NCI-H2081 treated with DMSO at 0.1 percent for 48 hours (cell line): ENCODE measurements around the gene CCDC78.
"Not testable (repeated sequence)": the region's sequence is repeated elsewhere in the genome, so short reads cannot be mapped to it uniquely, and the experiment has no call there.

Experiments used
- DNase-seq: peaks from one replicate; lab custom pipeline; 2025; lab: John Stamatoyannopoulos, UW

CCDC78 gene

DNA sequence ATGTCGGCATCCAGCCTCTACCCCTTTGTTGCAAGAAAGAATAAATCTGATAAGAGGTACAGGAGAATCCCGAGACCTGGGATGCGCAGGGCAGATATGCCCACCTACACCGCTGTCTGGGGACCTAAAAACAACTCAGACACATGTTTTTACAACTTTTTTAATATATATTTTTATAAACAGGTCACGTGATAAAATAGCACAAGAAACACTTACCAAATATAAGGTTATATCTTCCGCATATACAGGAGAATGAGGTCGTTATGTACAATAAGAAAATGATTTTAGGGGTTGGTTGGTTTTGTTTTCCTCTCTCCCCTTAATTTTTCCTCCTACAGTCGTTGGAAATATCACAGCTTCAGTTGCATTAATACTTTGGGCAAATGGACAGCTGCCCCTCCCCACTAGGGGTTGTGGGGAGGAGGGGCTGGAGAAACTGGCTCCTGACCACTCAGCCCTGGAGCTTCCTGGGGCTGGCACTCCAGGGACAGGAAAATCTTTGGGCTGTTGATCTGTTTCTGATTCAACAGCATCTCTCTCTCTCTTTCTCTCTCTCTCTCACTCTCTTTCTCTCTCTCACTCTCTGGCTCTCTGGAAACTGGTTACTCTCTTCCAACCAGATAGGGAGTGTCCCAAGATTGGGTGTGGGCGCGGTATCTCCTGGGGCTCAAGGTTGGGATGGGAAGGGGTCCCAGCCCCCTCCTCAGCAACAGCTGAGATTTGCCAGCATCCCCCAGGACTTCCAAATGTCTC is 33.7 kb downstream of the CCDC78 start:
- DNase-seq: no peak

DNA sequence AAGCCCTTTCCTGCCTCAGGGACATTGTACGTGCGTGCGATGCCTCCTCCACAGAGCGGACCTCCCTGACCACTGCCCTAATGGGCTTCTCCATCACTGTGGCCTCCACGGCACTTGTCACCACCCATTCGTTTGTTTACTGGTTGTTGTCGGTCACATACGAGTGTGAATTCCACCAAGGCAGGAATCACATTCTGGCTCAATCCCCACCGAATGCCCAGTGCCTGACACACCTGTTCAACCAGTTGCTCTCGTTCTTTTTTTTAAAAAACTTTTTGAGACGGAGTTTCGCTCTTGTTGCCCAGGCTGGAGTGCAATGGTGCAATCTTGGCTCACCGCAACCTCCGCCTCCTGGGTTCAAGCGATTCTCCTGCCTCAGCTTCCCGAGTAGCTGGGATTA is 35.0 kb downstream of the CCDC78 start:
- not testable (repeated sequence) for DNase-seq

DNA sequence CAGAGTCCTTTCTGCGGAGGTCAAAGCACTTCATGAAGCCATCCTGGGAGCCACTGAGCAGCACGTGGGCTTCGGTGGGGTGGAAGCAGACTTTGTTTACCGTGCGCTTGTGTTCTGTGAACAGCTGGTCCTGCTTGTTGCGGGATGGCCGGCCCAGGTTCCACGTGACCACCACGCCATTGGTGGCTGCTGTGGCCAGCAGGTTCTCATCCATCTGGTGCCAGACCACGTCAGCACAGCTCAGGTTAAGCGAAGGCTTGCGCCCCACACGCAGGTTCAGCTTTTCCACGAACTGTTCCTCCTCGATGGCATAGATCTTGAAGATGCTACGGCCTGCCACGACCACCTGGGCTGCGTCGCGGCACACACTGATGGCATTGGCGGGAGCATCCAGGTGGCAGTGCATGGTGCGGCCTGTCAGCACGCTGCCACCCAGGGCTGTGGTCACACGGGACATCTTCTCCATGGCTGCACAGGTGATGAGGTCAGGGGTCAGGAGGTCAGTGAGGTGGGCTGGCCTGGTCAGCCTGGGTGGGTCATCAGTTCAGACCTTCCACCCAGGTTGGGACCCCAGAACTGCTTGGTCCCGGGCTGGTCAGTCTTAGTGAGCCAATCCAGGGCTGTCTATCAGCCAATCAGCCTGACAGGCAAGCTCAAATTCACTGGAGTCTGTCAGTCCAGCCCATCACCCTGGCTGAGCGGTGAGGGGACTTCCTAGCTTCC is 36.9 kb downstream of the CCDC78 start:
- no peak for DNase-seq

DNA sequence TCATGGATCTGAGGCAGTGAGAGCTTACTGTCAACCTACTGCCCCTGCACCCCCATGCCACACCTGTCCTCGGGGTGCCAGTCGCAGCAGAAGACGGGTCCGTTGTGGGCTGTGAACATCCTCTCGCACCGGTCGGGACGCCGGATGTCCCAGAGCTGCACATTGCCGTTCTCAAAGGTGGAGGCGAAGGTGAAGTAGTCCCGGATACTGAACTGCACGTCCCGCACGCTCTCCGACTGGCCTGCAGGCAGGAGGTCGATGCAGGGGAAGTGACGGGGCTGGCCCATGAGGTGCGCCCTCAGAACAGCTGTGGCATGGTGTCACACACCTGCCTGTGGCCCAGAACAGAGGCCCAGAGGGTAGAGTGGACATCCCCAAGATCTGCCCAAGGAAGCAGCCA is 38.7 kb downstream of the CCDC78 start:
- no peak for DNase-seq

DNA sequence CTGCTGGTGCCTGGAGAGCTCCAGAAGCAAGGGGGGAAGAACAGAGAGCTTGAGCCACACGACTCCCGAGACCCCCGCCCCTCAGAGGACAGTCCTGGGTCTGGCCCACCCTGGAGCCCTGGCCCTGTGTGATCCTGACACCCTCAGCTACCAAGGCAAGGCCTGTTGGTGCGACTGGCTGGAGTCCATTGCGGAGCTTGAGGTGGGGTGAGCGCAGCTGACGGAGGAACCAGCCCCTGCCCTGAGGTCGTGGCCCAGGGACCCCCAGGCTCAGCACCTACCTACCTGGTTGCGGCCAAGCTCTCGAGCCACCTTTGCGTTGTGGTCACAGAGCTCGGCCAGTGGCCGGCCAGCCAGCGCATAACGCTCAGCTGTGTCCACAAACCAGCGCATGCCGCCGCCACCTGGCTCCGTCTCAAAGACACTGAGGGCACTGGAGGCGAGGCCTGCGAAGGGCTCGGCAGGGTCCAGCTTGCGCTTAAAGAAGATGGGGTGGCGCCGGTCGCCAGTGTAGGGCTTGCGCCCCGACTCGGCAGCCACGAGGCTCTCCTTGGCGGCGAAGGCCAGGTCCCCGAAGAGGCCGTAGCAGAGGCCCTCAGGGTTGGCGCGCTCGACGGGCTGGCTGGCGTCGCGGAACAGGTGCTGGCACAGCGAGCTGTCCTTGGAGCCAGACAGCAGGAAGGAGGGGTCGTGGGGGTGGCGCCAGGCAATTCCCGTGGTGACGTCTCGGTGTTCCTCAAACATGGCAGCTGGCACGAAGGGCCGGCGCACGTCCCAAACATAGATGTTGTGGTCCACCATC is 39.6 kb downstream of the CCDC78 start:
- no peak for DNase-seq

DNA sequence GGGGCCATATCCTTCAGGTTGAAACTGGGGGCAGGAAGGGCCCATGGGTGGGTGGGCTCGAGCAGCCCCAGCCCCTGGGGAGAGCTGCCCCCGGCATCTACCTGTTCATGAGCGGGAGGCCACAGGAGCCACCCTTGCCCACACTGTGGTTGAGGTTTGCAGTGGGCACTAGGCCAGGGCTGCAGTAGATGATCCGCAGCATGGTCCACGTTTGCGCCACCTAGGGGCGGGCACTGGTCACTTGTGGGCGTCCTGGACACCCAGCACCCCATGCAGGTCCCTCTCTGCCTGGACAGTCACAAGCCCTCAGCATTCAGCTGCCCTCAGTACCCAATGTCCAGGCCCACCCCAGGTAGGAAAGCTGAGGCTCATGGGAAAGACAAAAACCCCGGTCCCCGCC is 40.3 kb downstream of the CCDC78 start:
- DNase-seq: no peak

DNA sequence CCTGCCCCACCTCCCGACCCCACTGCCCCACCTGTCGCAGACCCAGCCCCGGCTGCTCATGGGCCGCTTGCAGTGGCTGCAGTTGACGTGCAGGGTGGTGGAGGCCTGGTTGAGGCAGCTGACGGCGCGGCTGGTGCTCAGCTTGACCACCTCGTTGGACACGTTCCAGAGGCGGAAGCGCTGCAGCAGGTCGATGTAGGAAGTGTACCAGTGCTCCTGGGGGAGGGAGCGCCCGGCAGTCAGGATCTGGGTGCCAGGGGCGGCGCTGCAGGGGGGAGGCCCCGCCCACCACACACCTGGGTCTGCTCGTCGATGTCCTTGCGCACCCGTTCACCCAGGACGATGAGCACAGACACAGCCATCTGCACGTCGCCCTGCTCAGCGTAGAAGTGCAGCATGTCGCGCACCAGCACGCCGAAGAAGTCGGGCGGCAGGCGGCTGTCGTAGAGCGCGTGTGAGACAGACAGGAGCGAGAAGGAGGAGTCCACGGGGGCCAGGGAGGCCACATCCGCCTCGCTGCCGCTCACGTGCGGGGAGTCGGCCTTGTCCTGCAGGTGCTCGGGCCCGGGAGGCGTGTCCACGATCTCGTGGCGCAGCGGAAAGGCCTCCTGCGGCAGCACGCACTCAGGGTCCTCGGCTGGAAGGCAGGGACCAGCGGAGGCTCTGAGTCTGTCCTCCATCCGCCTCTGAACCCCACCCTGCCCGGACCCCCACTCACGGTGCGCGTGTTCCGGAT is 41.1 kb downstream of the CCDC78 start:
- peak; percentile 82 for DNase-seq

DNA sequence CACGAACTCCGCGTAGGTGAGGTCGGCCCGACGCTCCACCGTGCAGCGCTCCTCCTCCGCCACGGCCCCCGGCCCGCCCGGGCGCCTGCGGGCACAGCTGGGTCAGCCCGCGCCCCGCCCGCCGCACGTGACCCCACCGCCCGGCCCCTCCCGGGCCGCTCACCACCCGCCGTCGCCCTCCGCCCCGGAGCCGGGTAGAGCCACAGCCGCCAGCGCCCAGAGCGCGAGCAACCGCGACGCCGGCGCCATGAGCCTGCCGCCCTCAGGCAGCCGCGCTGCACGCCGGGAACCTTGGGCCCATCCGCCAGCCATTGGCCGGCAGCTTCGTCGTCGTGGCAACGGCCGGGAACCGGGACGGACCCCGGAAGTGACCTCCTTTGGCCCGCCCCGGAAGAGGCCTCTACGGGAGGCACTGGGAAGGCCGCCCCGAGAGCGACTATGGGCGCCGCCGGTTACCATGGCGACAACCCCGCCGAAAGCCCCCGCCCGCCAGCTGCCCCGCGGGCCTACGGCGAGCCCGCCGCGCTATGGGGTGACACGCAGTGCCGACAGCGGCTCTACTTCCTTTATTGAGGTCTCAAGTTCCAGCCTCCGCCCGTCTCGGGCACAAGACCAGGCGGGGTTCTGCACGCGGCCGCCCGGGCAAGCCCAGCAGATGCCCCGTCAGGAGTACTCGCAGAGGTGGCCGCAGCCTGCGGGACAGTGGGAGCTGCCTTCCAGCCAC is 42.0 kb downstream of the CCDC78 start, which contains the start of gene JMJD8:
Gene JMJD8 (minus strand): TSS at position 264 of the 724 bp plus-strand sequence. CDS start 15 bp downstream, at position 249.
- peak; percentile 86 for DNase-seq

DNA sequence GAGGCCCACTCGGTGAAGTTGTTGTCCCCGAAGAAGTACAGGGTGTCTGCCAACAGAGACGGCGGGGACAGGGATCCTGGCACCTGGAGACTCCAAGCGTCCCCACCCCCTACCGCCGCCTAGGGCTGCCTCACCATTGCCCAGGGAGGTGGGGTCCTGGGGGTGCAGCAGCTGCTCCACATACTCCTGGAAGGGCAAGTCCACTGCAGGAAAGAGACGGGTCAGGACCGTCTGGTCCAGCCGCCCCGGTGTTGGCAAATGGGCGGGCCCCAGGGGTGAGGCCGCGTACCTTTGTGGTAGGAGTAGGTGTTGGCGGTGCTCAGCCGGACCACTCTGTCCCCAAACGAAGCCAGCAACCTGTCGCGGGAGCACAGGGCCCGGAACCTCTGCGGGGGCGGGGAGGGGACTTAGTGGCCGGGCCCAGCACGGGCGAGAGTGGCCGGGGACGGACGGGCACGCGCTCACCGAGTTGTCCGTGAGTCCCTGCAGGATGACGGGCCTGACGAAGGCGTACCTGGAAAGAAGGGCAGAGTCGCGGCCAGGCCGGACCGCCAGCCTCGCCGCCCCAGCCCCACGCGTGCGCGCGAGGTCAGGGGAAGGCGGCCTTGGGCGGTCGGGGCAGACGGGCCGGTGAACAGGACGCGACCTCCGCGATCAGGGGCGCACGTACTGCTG is 42.7 kb downstream of the CCDC78 start:
- no peak for DNase-seq

DNA sequence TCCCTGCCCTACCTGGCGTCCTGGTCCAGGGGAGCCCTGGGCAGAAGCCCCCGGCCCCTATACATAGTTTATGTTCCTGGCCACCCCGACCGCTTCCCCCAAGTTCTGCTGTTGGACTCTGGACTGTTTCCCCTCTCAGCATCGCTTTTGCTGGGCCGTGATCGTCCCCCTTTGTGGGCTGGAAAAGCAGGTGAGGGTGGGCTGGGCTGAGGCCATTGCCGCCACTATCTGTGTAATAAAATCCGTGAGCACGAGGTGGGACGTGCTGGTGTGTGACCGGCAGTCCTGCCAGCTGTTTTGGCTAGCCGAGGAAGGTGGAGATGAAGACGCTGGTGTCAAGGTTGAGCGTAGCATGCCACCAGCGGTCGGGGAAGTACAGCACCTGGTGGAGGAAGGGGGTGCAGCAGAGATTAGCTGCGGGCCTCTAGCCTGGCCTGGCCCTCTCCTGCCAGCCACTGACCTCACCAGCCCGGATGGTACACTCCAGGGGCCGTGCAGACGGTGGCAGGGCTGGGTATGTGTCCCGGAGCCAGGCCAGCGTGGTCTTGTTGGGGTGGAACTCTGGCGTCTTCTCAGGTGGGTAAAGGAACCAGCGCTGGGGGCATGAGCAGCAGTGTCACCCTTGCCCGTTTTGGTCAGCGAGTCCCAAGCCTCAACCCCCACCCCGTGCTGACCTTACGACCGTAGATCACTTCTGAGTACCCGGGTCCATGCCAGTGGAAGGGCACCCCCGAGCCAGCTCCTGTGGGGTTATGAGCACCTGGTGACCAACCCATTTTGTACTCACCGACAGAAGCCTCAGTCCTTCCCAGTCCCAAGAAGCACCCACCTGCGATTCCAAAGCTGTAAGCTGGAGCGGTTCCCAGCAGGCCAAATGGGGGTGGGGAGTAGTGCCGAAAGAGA is 43.5 kb downstream of the CCDC78 start:
- DNase-seq: no peak

DNA sequence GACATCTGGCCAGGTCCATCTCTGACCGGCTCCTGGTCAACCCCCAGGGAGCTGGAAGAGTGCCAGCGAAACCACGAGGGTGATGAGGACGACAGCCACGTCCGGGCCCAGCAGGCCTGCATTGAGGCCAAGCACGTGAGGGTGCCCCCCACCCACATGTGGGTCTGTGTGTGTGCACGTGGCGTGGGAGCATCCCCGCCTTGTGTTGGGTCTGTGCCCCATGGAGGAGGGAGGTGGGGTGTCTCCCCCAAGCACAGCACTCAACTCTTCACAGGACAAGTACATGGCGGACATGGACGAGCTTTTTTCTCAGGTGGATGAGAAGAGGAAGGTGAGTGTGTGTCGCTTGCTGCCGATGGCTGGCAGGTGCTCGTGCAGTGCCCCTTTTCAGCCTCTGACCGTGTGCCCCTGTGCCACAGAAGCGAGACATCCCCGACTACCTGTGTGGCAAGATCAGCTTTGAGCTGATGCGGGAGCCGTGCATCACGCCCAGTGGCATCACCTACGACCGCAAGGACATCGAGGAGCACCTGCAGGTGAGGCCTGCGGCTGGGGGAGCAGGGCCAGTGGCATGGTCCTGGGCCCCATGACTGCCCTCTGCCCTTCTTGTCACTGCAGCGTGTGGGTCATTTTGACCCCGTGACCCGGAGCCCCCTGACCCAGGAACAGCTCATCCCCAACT is 44.4 kb downstream of the CCDC78 start:
- DNase-seq: no peak

DNA sequence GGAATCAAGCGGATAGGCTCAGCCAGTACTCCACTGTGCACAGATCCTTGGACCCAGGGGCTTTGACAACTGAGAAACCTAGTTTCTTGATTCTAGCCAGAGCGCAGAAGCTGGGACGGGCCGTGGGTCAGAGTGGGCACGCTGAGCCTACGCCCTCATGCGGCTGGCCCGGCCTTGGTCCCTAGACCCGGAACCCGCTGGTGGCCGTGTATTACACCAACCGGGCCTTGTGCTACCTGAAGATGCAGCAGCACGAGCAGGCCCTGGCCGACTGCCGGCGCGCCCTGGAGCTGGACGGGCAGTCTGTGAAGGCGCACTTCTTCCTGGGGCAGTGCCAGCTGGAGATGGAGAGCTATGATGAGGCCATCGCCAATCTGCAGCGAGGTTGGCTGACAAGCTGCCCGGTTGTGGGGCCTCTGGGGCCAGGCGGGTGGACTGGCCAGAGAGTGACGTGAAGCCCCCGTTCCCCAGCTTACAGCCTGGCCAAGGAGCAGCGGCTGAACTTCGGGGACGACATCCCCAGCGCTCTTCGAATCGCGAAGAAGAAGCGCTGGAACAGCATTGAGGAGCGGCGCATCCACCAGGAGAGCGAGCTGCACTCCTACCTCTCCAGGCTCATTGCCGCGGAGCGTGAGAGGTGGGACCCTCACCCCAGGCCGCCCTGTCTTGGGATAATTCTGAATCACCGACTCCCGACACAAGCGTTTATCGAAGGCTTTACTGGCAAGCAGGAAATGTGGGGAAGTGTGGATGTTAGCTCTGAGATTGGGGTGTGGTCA is 45.1 kb downstream of the CCDC78 start:
- DNase-seq: no peak

DNA sequence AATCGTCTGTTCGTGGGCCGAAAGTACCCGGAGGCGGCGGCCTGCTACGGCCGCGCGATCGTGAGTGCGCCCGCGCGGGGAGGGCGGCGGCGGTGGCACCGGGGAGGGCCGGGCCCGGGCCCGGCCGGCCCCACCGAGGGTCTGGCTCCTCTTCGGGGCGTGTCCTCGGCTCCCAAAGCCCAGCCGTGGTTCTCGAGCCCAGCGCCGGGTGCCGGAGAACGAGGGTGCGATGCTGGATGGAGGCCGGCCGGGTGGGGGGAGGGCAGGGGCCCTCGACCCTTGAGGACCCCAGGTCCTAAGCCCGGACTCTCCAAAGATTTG is 45.7 kb downstream of the CCDC78 start:
- no peak for DNase-seq

DNA sequence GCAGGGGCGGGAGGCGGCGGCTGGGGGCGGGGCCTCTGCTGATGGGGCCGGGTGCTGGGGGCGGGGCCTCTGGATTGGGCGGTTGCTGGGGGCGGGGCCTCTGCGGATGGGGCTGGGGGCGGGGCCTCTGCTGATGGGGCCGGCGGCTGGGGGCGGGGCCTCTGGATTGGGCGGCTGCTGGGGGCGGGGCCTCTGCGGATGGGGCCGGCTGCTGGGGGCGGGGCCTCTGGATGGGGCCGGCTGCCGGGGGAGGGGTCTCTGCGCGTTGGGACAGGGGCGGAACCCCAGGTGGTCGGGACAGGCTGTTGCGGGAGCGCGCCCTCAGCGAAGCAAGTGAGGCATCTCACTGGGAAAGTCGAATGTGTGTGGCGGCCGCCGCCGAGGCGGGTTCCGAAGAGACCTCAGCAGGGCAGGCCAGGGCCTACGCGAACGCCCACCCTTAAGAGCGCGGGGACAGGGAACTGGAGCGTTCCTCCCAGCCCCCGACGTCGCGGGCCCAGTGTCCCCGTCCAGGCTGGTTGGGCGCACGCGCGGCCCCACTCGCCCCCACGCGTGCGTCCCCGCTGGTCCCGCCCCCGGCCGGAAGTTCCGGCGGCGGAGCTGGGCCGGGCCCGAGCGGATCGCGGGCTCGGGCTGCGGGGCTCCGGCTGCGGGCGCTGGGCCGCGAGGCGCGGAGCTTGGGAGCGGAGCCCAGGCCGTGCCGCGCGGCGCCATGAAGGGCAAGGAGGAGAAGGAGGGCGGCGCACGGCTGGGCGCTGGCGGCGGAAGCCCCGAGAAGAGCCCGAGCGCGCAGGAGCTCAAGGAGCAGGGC is 46.2 kb downstream of the CCDC78 start, which contains the start of gene STUB1:
Gene STUB1 (plus strand): TSS at position 597 of the 811 bp plus-strand sequence. CDS start 116 bp downstream, at position 713.
- DNase-seq: no peak

DNA sequence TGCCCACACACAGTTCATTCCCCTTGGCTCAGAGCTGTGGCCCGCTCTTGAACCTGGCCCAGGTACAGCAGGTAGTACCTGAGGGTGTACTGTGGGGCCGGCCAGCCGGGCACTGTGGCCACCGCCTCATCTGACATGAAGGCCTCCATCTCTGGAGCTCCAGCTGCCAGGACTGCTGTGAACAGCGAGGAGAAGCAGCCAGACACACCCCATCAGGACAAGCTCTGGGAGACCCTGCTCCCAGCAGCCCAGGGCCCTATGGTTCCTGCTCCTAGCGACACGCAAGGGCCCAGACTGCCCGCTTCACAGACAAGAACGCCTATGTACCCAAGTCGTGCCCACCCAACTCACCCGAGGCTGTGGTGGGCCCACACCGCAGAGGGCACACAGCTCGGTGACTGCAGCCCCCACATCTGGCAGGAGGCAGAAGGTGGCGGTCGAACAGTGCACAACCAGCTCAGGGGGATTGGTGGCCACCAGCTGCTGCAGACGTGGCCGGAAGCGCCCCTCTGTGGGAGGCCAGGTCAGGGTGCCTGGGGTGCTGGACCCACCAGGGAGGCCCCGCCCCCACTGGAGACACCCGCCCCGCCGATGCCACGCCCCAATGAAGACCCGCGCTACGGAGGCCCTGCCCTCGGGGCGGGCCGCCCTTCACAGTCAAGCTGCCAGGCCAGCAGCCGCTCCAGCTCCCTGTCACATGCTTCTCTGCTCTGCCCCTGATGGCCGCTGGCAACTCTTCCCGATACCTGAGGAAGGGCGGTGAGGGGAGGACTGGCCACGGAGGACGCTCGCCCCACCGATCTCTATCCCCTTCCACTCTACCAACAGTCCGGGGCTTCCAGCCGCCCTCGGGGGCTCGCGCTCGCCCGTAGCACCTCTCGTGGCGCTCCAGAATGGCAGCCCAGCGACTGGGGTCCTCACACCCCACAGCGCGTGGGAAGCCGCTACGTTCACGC is 47.1 kb downstream of the CCDC78 start:
- DNase-seq: no peak

DNA sequence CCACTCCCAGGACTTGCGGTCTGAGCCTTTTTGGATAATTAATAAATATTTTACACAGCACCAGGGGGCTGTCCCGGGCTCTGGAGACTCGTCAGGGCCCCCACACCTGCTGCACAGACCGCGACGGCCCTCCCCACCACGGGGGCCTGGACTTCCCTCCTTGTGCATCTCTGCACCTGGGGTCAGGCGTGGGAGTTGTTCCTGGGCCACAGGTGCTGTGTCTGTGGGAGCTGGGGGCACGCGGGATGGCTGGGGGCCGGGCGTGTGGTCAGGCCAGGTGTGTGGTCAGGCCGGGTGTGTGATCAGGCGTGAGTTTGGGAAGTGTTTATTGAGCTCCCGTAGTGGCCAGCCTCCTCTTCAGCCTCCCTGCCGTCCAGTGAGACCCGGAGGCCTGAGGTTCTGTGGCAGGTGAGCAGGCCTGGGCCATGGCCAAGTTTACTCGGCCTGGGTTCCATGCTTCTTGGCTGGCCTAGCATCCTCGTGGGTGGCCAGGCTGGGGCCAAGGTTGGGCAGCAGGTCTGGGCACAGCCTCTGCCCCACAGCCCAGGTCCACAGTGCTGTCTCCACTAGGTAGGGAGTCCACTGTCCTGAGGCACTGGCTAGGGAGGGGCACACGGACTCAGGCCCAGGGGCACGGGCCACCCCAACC is 47.9 kb downstream of the CCDC78 start:
- DNase-seq: no peak
